Cardiac fibroblast (primary cell): Measurements from ENCODE around the gene RSAD2.

Source experiments
- DNase-seq, 2 donors: peaks; one replicate each; pipeline versions ENCODE4 v3.0.0 to v3.0.0-alpha.2; 2010; ENCODE audit warnings: low read depth in 2 of 2
- H3K4me3 ChIP-seq, 2 donors: replicated peaks in 1 of 2; 1 replicate in 1 of 2; 2 replicates in 1 of 2; pipeline ENCODE4 v1.5.1; 2011; ENCODE audit warnings: low read depth in 2 of 2, low read length in 2 of 2, mild to moderate bottlenecking in 2 of 2, moderate library complexity in 1 of 2
- CTCF ChIP-seq: IDR thresholded peaks from one replicate; pipeline ENCODE4 v1.5.1; 2011; ENCODE audit warnings: low read depth, mild to moderate bottlenecking, low read length, inconsistent platforms

The RSAD2 gene

GRCh38 chr2:6916736-6917070 is 39.1 kb downstream of the RSAD2 start:
- TF ChIP-seq CTCF: no peak
- no peak for DNase-seq
- peak overlapping the region; percentile 17 to 24 for H3K4me3 ChIP-seq

GRCh38 chr2:6917071-6917760 is 39.6 kb downstream of the RSAD2 start, which contains the start of gene RNF144A:
TSS of gene RNF144A (plus strand) at chr2:6917412. CDS start at chr2:6996927, 79,515 bp downstream.
- H3K4me3 ChIP-seq: peak within 1 kb of the TSS; percentile 61 to 65
- TF ChIP-seq CTCF: no peak
- peak; percentile 24 to 67 for DNase-seq

GRCh38 chr2:6917761-6918421 is 40.3 kb downstream of the RSAD2 start:
- TF ChIP-seq CTCF: no peak
- H3K4me3 ChIP-seq: peak overlapping the region; percentile 61 to 65
- no peak for DNase-seq

- no peak overlapping the region for H3K4me3 ChIP-seq
- TF ChIP-seq CTCF: no peak
- DNase-seq: no peak
These were observed 42.5 kb downstream of the RSAD2 start for GRCh38 chr2:6919901-6920742.

GRCh38 chr2:6920743-6921064 is 43.1 kb downstream of the RSAD2 start:
- no peak overlapping the region for H3K4me3 ChIP-seq
- no peak for DNase-seq
- TF ChIP-seq CTCF: no peak

GRCh38 chr2:6921321-6921922 is 43.8 kb downstream of the RSAD2 start:
- no peak for TF ChIP-seq CTCF
- no peak overlapping the region for H3K4me3 ChIP-seq

More at GRCh38 chr2:6921321-6921922, 43.8 kb downstream of the RSAD2 start:
- DNase-seq: no peak
